Neuronal stem cell (in vitro differentiated cells): ENCODE measurements around the gene FAM120B.

Source experiments
- DNase-seq: peaks from one replicate; pipeline ENCODE4 v3.0.0-alpha.2; 2013; ENCODE audit warnings: low spot score
- H2AFZ ChIP-seq: one replicate; pipeline ENCODE4 v1.6.1; 2013; ENCODE audit warnings: mild to moderate bottlenecking, low read length, inconsistent platforms
- H2AK5ac ChIP-seq: 2 replicates; pipeline ENCODE4 v1.6.1; 2013; ENCODE audit warnings: low read depth, mild to moderate bottlenecking, inconsistent platforms, low read length, moderate library complexity, mixed read lengths
- H2BK120ac ChIP-seq: 2 replicates; pipeline ENCODE4 v1.6.1; 2013; ENCODE audit warnings: low read depth, mild to moderate bottlenecking, inconsistent platforms, low read length, moderate library complexity, mixed read lengths
- H2BK12ac ChIP-seq: one replicate; pipeline ENCODE4 v1.6.1; 2013; ENCODE audit warnings: low read length, inconsistent platforms
- H2BK15ac ChIP-seq: 2 replicates; pipeline ENCODE4 v1.6.1; 2013; ENCODE audit warnings: mild to moderate bottlenecking, low read length, inconsistent platforms, mixed read lengths
- H2BK5ac ChIP-seq: one replicate; pipeline ENCODE4 v1.6.1; 2013; ENCODE audit warnings: inconsistent platforms, mild to moderate bottlenecking, low read length, moderate library complexity
- H3K14ac ChIP-seq: one replicate; pipeline ENCODE4 v1.6.1; 2013; ENCODE audit warnings: low read length, inconsistent platforms
- H3K18ac ChIP-seq: 2 replicates; pipeline ENCODE4 v1.6.1; 2013; ENCODE audit warnings: low read length, inconsistent platforms
- H3K23ac ChIP-seq: 2 replicates; pipeline ENCODE4 v1.6.1; 2013; ENCODE audit warnings: low read depth, mild to moderate bottlenecking, mixed read lengths, low read length, inconsistent platforms; ENCODE audit not compliant: poor library complexity
- H3K27ac ChIP-seq: replicated peaks from 3 replicates; pipeline ENCODE4 v1.5.1; 2013; ENCODE audit warnings: low read length, inconsistent platforms
- H3K27me3 ChIP-seq, 3 experiments: 2 replicates each; pipeline ENCODE4 v1.6.1; 2013; ENCODE audit warnings: low read length in 3 of 3, mild to moderate bottlenecking in 2 of 3, inconsistent platforms in 1 of 3, low read depth in 1 of 3, mixed read lengths in 1 of 3, moderate library complexity in 1 of 3; ENCODE audit not compliant: control insufficient read depth in 3 of 3, insufficient read depth in 3 of 3
- H3K36me3 ChIP-seq, 2 donors: replicated peaks in 1 of 2; 2 replicates each; pipeline ENCODE4 v1.6.1; 2013; ENCODE audit warnings: low read length in 2 of 2; ENCODE audit not compliant: control insufficient read depth in 2 of 2, insufficient read depth in 2 of 2
- H3K4ac ChIP-seq: 2 replicates; pipeline ENCODE4 v1.6.1; 2013; ENCODE audit warnings: inconsistent platforms, mild to moderate bottlenecking, low read length, moderate library complexity
- H3K4me1 ChIP-seq, 2 donors: 1 replicate in 1 of 2; 2 replicates in 1 of 2; pipeline ENCODE4 v1.6.1; 2013; ENCODE audit warnings: low read length in 2 of 2, low read depth in 1 of 2; ENCODE audit not compliant: control insufficient read depth in 2 of 2, insufficient read depth in 1 of 2
- H3K4me2 ChIP-seq: one replicate; pipeline ENCODE4 v1.6.1; 2013; ENCODE audit warnings: mild to moderate bottlenecking, low read length, inconsistent platforms; ENCODE audit not compliant: insufficient read depth, poor library complexity, severe bottlenecking
- H3K4me3 ChIP-seq, 2 donors: 2 replicates each; pipeline ENCODE4 v1.5.1; 2013; ENCODE audit warnings: low read length in 2 of 2, mild to moderate bottlenecking in 2 of 2, inconsistent platforms in 1 of 2, moderate library complexity in 1 of 2
- H3K79me1 ChIP-seq: one replicate; pipeline ENCODE4 v1.6.1; 2013; ENCODE audit warnings: low read depth, mild to moderate bottlenecking, inconsistent platforms, low read length, moderate library complexity
- H3K9ac ChIP-seq: one replicate; pipeline ENCODE4 v1.6.1; 2013; ENCODE audit warnings: mild to moderate bottlenecking, low read depth, low read length, inconsistent platforms; ENCODE audit not compliant: poor library complexity
- H3K9me3 ChIP-seq, 2 donors: replicated peaks in 1 of 2; 2 replicates each; pipeline versions ENCODE3 to v1.6.1; 2013; ENCODE audit warnings: low read length in 2 of 2, mild to moderate bottlenecking in 2 of 2, inconsistent platforms in 1 of 2, low read depth in 1 of 2, mixed read lengths in 1 of 2, moderate library complexity in 1 of 2; ENCODE audit not compliant: control insufficient read depth in 2 of 2, insufficient read depth in 1 of 2
- H4K8ac ChIP-seq: one replicate; pipeline ENCODE4 v1.6.1; 2013; ENCODE audit warnings: low read depth, mild to moderate bottlenecking, inconsistent platforms, low read length, moderate library complexity
- H4K91ac ChIP-seq: one replicate; pipeline ENCODE4 v1.6.1; 2013; ENCODE audit warnings: low read length, low read depth, mild to moderate bottlenecking, inconsistent platforms; ENCODE audit not compliant: poor library complexity
- WGBS, 2 donors: extraction: QIAGEN DNeasy Blood & Tissue Kit; methylation state at CpG; one replicate each; pipeline ENCODE4 v1.1.7; 2013; ENCODE audit warnings: missing lambda C conversion rate in 2 of 2, mixed read lengths in 1 of 2; ENCODE audit not compliant: insufficient read length in 2 of 2, insufficient replicate concordance in 1 of 2; ENCODE audit errors: extremely low coverage in 2 of 2; 5-methylcytosine and 5-hydroxymethylcytosine counted together

Gene FAM120B

DNA sequence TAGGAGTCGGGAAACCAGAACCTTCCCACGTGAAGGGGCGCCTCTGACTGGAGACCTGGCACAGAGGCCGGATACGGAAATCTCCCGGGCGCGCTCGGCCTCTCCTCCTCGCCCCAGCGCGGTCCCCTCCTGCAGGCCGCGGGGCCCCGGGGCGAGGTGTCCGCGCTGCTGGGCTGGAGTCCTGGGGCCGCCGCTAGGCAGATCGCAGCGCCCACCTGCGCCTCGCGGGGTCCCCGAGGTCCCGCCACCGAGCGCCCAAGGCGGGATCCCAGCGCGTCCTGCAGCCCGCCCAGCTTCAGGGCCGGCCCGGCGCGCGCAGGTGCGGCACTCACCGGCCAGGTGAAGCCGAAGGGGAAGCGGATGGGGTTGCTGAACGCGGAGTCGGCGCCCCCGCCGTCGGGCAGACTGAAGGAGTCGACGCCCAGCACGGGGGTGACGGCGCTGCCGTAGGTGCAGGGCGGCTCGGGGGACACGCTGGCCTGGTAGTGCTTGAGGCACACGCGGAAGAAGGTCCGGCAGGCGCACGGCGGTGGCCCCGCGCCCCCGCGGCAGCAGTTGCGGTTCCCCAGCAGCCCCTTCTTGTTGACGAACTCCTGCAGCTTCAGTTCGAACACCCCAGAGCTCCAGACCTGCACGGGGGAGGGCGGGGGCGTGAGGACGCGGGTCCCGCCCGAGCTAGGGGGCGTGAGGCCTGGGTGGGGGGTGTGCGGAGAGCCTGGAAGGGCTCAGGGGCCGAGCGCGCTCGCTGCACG is 17.2 kb upstream of the FAM120B start:
- Histone ChIP-seq H2AK5ac (peak overlapping the region; percentile 71), H2BK5ac (peak overlapping the region; percentile 95), H3K4ac (no peak overlapping the region), H3K27me3 (peaks cover 0 to 37% (median 0%) of the 10 kb centered on the region in 3 experiments), H2AFZ (peak overlapping the region; percentile 74), H3K9me3 (peaks cover 0 to 2% of the 10 kb centered on the region in 2 donors), H3K9ac (peak overlapping the region; percentile 99), H3K14ac (peak overlapping the region; percentile 97), H3K4me3 (peak overlapping the region; percentile 82 to 98), H4K91ac (no peak overlapping the region), H3K36me3 (peaks cover 32 to 35% of the 10 kb centered on the region in 2 donors), H2BK15ac (no peak overlapping the region), H3K18ac (peak overlapping the region; percentile 98), H3K23ac (peak overlapping the region; percentile 96), H3K4me1 (peaks cover 39 to 65% of the 10 kb centered on the region in 2 donors), H2BK120ac (peak overlapping the region; percentile 14), H4K8ac (no peak overlapping the region), H3K4me2 (peak overlapping the region; percentile 78), H3K27ac (no peak overlapping the region), H2BK12ac (no peak overlapping the region), H3K79me1 (peaks cover 11% of the 10 kb centered on the region)
- WGBS, 2 donors, result no CpG with 5 or more reads among the region's 85 CpGs
- no peak for DNase-seq

DNA sequence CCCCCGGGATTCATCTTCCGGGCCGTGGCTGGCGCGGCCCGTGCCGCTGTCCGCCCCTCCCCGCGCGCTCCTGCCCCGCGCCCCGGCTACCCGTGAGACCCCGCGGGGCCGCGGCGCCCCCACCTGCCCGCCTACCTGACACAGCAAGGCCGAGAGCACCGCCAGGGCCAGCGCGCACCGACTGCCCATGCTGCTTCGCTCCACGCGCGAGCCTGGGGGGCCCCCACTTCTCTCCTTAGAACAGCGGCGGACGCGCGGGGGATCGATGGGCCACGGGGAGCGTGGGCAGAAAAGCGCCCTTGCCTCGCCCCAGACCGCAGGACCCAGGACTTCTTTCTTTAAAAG is 16.6 kb upstream of the FAM120B start:
- peak overlapping the region; percentile 95 for H2BK5ac ChIP-seq
- H3K4me3 ChIP-seq, result peak overlapping the region; percentile 82 to 98
- peaks cover 27 to 29% of the 10 kb centered on the region in 2 donors for H3K36me3 ChIP-seq
- no CpG with 5 or more reads among the region's 41 CpGs for WGBS, 2 donors
- no peak overlapping the region for H4K8ac ChIP-seq
- no peak overlapping the region for H2BK120ac ChIP-seq
- no peak overlapping the region for H2BK12ac ChIP-seq
- peaks cover 10% of the 10 kb centered on the region for H3K79me1 ChIP-seq
- H2BK15ac ChIP-seq, result no peak overlapping the region
- H3K4me2 ChIP-seq, result peak overlapping the region; percentile 78
- H4K91ac ChIP-seq, result no peak overlapping the region
- H3K4ac ChIP-seq, result no peak overlapping the region
- H3K14ac ChIP-seq, result peak overlapping the region; percentile 91
- H3K9ac ChIP-seq, result peak overlapping the region; percentile 99
- peak overlapping the region; percentile 80 for H3K27ac ChIP-seq
- H3K27me3 ChIP-seq, result peaks cover 0 to 42% (median 1%) of the 10 kb centered on the region in 3 experiments
- H3K9me3 ChIP-seq, result peaks cover under 1 to 2% of the 10 kb centered on the region in 2 donors
- H3K23ac ChIP-seq, result peak overlapping the region; percentile 92
- DNase-seq, result no peak
- peaks cover 45 to 71% of the 10 kb centered on the region in 2 donors for H3K4me1 ChIP-seq
- peak overlapping the region; percentile 74 for H2AFZ ChIP-seq
- peak overlapping the region; percentile 71 for H2AK5ac ChIP-seq
- peak overlapping the region; percentile 98 for H3K18ac ChIP-seq

DNA sequence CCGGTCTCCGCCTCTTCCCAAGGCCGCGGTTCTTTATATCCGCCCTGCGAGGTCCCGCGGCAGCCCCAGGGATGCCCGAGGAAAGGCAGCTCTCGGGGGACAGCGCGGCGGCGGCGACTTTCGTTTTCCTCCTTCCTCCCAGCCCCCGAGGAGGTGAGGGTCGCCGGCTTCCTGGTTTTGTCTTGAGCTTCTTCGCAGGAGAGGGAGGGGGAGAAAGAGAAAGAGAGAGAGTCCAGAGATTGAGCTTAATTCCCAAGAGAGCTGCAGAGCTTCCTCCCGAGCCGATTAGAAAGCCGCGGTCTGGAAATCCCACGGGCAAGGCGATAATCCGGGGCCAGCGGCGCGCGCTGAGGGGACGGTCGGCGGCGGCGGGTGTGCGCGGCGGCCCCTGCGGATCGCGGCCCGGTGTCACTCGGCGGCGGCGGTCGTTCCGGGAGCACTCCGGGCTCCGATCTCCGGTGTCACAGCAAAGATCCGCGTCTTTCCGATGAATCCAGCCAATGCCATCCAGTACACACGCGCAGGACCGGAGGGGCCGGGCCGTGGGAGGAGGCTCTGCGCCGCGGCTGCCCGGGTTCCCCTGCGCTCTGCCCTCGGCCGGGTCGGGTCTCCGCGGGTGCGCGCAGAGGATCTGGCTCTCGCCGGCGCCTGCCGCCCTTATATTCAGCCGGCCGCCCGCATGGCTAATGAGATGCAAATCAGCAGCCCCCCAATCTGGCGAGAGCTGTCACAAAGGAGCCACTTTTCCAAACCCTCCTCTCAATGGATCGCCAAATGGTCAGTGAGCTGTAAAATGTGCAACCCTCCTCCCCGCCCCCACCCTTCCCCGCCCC is 16.0 kb upstream of the FAM120B start, which contains the start of gene DLL1:
DLL1 (minus strand) TSS at position 783 of the 833 bp plus-strand sequence. CDS start 939 bp downstream, outside the sequence.
- peak; percentile 94 for DNase-seq
- Histone ChIP-seq H3K4me3 (peak within 1 kb of the TSS; percentile 82 to 98), H4K91ac (no peak within 1 kb of the TSS), H2AK5ac (peak within 1 kb of the TSS; percentile 71), H2AFZ (peak within 1 kb of the TSS; percentile 95), H3K36me3 (peaks cover 22 to 23% of the 10 kb centered on the region in 2 donors), H3K4me2 (peak within 1 kb of the TSS; percentile 96), H3K79me1 (peaks cover 7% of the 10 kb centered on the region), H2BK120ac (peak within 1 kb of the TSS; percentile 43), H3K4me1 (peaks cover 47 to 71% of the 10 kb centered on the region in 2 donors), H2BK15ac (peak within 1 kb of the TSS; percentile 49), H2BK12ac (peak within 1 kb of the TSS; percentile 95), H4K8ac (no peak within 1 kb of the TSS), H3K9me3 (peaks cover 1 to 2% of the 10 kb centered on the region in 2 donors), H3K27me3 (peaks cover 0 to 48% (median 5%) of the 10 kb centered on the region in 3 experiments), H3K9ac (peak within 1 kb of the TSS; percentile 99), H3K18ac (peak within 1 kb of the TSS; percentile 98), H2BK5ac (peak within 1 kb of the TSS; percentile 95), H3K14ac (peak within 1 kb of the TSS; percentile 91), H3K4ac (no peak within 1 kb of the TSS), H3K23ac (peak within 1 kb of the TSS; percentile 92), H3K27ac (peak within 1 kb of the TSS; percentile 97)
- no CpG with 5 or more reads among the region's 83 CpGs for WGBS, 2 donors
